B cell (primary cell): ENCODE measurements around the gene PICK1. TPM values are rescaled to one million over a fixed set of nuclear protein-coding genes. Genes with fewer than 3 reads are reported as not detected.

Experiments
- ATAC-seq: fragments of 200-7000 bp; cut with Tn5 transposase; one replicate; pipeline ENCODE4 v1.10.0; 2021; ENCODE audit warnings: low read depth, mild to moderate bottlenecking, moderate number of reproducible peaks, moderate library complexity
- CTCF ChIA-PET: fragments of 350-600 bp; sonication (Branson Sonifier 250); formaldehyde crosslinking; loops from one replicate; lab custom pipeline; 2021; ENCODE audit warnings: antibody characterized with exemption, inconsistent platforms; lab: Charles Lee
- POLR2A ChIA-PET: fragments of 350-600 bp; sonication (Branson Sonifier 250); formaldehyde crosslinking; loops from one replicate; lab custom pipeline; 2021; ENCODE audit warnings: antibody characterized with exemption; lab: Charles Lee
- DNase-seq: peaks from one replicate; pipeline ENCODE4 v3.0.0; 2013
- H2AFZ ChIP-seq: 2 replicates; pipeline ENCODE4 v1.6.1; 2012; ENCODE audit warnings: mild to moderate bottlenecking, low read depth, low read length; ENCODE audit not compliant: insufficient read depth, poor library complexity, severe bottlenecking
- H3K27ac ChIP-seq, 2 donors: 1 replicate in 1 of 2; 2 replicates in 1 of 2; pipeline ENCODE4 v1.5.1; 2012 to 2013; ENCODE audit warnings: low read length in 2 of 2, mild to moderate bottlenecking in 2 of 2, moderate library complexity in 1 of 2
- H3K27me3 ChIP-seq, 4 experiments: fragments of 200-600 bp in 1 of 4; sonication (generic) in 1 of 4; replicated peaks in 1 of 4; 1 replicate in 2 of 4; 2 replicates in 2 of 4; pipeline versions ENCODE4 v1.6.1 to v1.7.0; 2013 to 2016; ENCODE audit warnings: low read length in 3 of 4, mild to moderate bottlenecking in 2 of 4, mixed read lengths in 1 of 4, moderate library complexity in 1 of 4; ENCODE audit not compliant: insufficient read depth in 4 of 4, control insufficient read depth in 3 of 4; ENCODE audit errors: control extremely low read depth in 1 of 4
- H3K36me3 ChIP-seq, 2 experiments: replicated peaks in 1 of 2; 1 replicate in 1 of 2; 2 replicates in 1 of 2; pipeline versions ENCODE4 v1.6.1 to v1.7.1; 2013; ENCODE audit warnings: low read length in 1 of 2; ENCODE audit not compliant: insufficient read depth in 2 of 2, control insufficient read depth in 1 of 2; ENCODE audit errors: control extremely low read depth in 1 of 2, extremely low read depth in 1 of 2
- H3K4me1 ChIP-seq, 2 donors: fragments of 200-600 bp in 1 of 2; sonication (generic) in 1 of 2; 1 replicate in 1 of 2; 2 replicates in 1 of 2; pipeline versions ENCODE4 v1.5.1 to v1.6.1; 2013 to 2017; ENCODE audit warnings: low read length in 2 of 2; ENCODE audit not compliant: control insufficient read depth in 2 of 2, insufficient read depth in 2 of 2
- H3K4me2 ChIP-seq: replicated peaks from 2 replicates; pipeline ENCODE3; 2012; ENCODE audit warnings: mild to moderate bottlenecking, low read depth, low read length; ENCODE audit not compliant: poor library complexity, severe bottlenecking
- H3K4me3 ChIP-seq, 5 experiments: fragments of 200-600 bp in 1 of 5; sonication (generic) in 1 of 5; 1 replicate in 3 of 5; 2 replicates in 2 of 5; pipeline versions ENCODE4 v1.5.1 to v1.7.0; 2011 to 2016; ENCODE audit warnings: low read length in 4 of 5, mild to moderate bottlenecking in 4 of 5, low read depth in 2 of 5, control low read depth in 1 of 5, moderate library complexity in 1 of 5; ENCODE audit not compliant: insufficient read depth in 1 of 5; ENCODE audit errors: control extremely low read depth in 1 of 5, extremely low read depth in 1 of 5
- H3K79me2 ChIP-seq: fragments of 200-600 bp; sonication (generic); one replicate; pipeline ENCODE4 v1.6.0; 2016; ENCODE audit warnings: low read length; ENCODE audit not compliant: control insufficient read depth, insufficient read depth
- H3K9ac ChIP-seq: fragments of 200-600 bp; sonication (generic); 2 replicates; pipeline ENCODE4 v1.6.1; 2017; ENCODE audit warnings: mild to moderate bottlenecking, low read length, moderate library complexity
- H3K9me3 ChIP-seq, 3 donors: one replicate each; pipeline versions ENCODE4 v1.6.1 to v1.7.1; 2013; ENCODE audit warnings: low read length in 2 of 3; ENCODE audit not compliant: control insufficient read depth in 2 of 3, insufficient read depth in 1 of 3; ENCODE audit errors: control extremely low read depth in 1 of 3
- H4K20me1 ChIP-seq: 2 replicates; pipeline ENCODE4 v1.6.0; 2012; ENCODE audit warnings: mild to moderate bottlenecking, low read length; ENCODE audit not compliant: insufficient read depth, control insufficient read depth, poor library complexity, severe bottlenecking
- H3K27ac Mint-ChIP-seq: one replicate; pipeline ENCODE4 v1.8.0; 2021; ENCODE audit warnings: mixed read lengths
- H3K27me3 Mint-ChIP-seq: one replicate; pipeline ENCODE4 v1.8.0; 2021; ENCODE audit warnings: mixed read lengths
- H3K4me1 Mint-ChIP-seq: one replicate; pipeline ENCODE4 v1.8.0; 2021; ENCODE audit warnings: mixed read lengths
- H3K4me3 Mint-ChIP-seq: one replicate; pipeline ENCODE4 v1.8.0; 2021; ENCODE audit warnings: mixed read lengths
- H3K9me3 Mint-ChIP-seq: one replicate; pipeline ENCODE4 v1.8.0; 2022; ENCODE audit warnings: mixed read lengths; ENCODE audit not compliant: insufficient read depth
- EZH2 ChIP-seq: IDR thresholded peaks from 2 replicates; pipeline ENCODE4 v1.6.1; 2012; ENCODE audit warnings: borderline replicate concordance, low read depth, mild to moderate bottlenecking, moderate library complexity, low read length; ENCODE audit not compliant: insufficient read depth, poor library complexity, severe bottlenecking
- WGBS: methylation state at CpG from one replicate; pipeline ENCODE4 v1.1.5; 2013; ENCODE audit warnings: missing lambda C conversion rate; ENCODE audit not compliant: insufficient coverage; 5-methylcytosine and 5-hydroxymethylcytosine counted together
- intact Hi-C: fragments of 100-400 bp; cut with micrococcal nuclease; formaldehyde crosslinking; loops from one replicate; pipeline ENCODE4 v1.10.0; 2022
- polyA plus RNA-seq: library from polyadenylated mRNA; depleted of rRNA; stranded (reverse); fragments of >200 nt; gene quantifications from 2 replicates; pipeline ENCODE4 v1.2.3, GENCODE V29; 2012
- total RNA-seq, 2 donors: library from RNA; stranded (reverse); fragments of 120-200 nt in 1 of 2; gene quantifications; 1 replicate in 1 of 2; 2 replicates in 1 of 2; pipeline versions ENCODE4 v1.2.3 to v1.2.4, GENCODE V29; 2013 to 2022
- TF ChIP-seq, protein P1 (sequence below): fragments of 200-600 bp; IDR thresholded peaks from one replicate; pipeline ENCODE4 v1.8.0; 2022; ENCODE audit warnings: antibody characterized with exemption, mild to moderate bottlenecking

PICK1 gene
- total and polyA plus RNA-seq, 2 donors (not counting 1 experiment from before 2014, with no cell fraction given) = 34.2 to 37.4 TPM

DNA sequence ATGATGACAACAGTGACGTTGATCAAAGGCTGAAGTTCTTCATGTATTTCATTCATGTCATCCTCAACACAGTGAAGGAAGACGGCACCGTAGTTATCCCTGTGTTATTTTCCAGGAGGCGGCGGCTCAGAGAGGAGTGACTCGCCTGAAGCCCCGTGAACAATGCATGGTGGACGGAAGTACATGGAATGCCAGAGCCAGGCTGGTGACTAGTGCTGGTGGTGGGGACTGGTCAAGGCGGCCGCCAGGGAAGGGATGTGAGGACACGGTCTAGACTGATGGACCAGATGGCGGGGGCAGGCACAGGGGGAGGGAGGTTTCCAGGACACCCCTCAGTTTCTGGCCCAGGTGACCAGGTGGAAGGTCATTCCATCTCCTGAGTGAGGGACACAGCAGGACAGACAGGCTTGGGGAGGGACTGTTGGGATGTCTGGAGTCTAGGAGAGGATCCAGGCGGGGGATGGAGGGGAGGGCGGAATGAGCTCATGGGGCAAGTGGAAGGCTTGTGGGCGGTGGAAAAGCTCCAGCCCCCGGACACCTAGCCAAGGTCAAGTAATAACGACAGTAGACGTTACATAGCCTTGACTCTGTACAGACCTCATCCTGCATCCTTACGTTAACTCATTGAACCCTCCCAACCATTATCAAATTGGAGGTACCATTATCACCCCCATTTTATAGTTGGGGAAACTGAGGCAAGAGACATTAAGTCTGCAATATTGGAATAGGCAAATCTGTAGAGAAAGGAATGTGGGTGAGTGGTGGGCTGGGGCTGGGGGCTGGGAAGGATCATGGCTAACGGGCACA lies 16.0 kb upstream of the PICK1 start:
- peaks cover 0 to 2% (median 0%) of the 10 kb centered on the region in 4 experiments for H3K27me3 ChIP-seq
- Mint-ChIP-seq H3K27ac (no peak overlapping the region), H3K27me3 (peaks cover 19% of the 10 kb centered on the region), H3K4me1 (peaks cover 5% of the 10 kb centered on the region), H3K9me3 (no peaks in the 10 kb centered on the region), H3K4me3 (no peak overlapping the region)
- H3K4me3 ChIP-seq = no peak overlapping the region
- H3K27ac ChIP-seq = no peak overlapping the region
- ChIA-PET POLR2A (no interaction called here), CTCF (interaction anchor here (0.6 kb wide), 1 partner anchor 215 kb away, joined by 3 read pairs; no protein-coding TSS in a partner anchor)
- DNase-seq (no peak), ATAC-seq (no peak)
- H3K4me2 ChIP-seq = no peak overlapping the region
- H4K20me1 ChIP-seq = no peaks in the 10 kb centered on the region
- 96% methylated on average over 17 of the region's 20 CpGs for WGBS
- no peaks in the 10 kb centered on the region for H3K79me2 ChIP-seq
- no peaks in the 10 kb centered on the region for H3K36me3 ChIP-seq
- TF ChIP-seq, protein P1, sequence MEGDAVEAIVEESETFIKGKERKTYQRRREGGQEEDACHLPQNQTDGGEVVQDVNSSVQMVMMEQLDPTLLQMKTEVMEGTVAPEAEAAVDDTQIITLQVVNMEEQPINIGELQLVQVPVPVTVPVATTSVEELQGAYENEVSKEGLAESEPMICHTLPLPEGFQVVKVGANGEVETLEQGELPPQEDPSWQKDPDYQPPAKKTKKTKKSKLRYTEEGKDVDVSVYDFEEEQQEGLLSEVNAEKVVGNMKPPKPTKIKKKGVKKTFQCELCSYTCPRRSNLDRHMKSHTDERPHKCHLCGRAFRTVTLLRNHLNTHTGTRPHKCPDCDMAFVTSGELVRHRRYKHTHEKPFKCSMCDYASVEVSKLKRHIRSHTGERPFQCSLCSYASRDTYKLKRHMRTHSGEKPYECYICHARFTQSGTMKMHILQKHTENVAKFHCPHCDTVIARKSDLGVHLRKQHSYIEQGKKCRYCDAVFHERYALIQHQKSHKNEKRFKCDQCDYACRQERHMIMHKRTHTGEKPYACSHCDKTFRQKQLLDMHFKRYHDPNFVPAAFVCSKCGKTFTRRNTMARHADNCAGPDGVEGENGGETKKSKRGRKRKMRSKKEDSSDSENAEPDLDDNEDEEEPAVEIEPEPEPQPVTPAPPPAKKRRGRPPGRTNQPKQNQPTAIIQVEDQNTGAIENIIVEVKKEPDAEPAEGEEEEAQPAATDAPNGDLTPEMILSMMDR = no peak
- no peak for TF ChIP-seq EZH2
- H3K4me1 ChIP-seq = peaks cover 0 to 5% of the 10 kb centered on the region in 2 donors
- no peak overlapping the region for H2AFZ ChIP-seq
- no peak overlapping the region for H3K9ac ChIP-seq
- intact Hi-C loops = no loop called here
- H3K9me3 ChIP-seq = no peaks in the 10 kb centered on the region
